GM19372 (cell line): ENCODE results near the gene CELF1.
"Not testable (repeated sequence)": the region's sequence is repeated elsewhere in the genome, so short reads cannot be mapped to it uniquely, and the experiment has no call there.

Source experiments
- ATAC-seq: cut with Tn5 transposase; IDR thresholded peaks from one replicate; pipeline ENCODE4 v1.9.1; 2021; ENCODE audit warnings: mild to moderate bottlenecking, low read depth, moderate library complexity; ENCODE audit not compliant: unreplicated experiment

CELF1 gene

DNA sequence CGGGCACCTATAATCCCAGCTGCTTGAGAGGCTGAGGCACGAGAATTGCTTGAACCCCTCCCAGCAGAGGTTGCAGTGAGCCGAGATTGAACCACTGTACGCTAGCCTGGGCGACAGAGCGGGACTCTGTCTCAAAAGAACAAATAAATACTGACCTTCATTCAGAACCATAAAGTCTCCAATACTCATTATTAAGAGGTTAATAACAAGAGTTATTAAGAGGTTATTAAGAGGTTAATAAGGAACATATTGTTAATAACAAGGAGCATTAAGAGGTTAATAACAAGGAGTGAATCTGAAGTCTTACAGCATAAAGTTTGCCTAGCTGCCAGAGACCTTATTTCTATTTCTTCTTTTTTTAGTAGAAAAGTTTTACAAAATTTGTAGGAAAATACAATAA, 7.6 kb downstream of the CELF1 start:
- no peak for ATAC-seq

DNA sequence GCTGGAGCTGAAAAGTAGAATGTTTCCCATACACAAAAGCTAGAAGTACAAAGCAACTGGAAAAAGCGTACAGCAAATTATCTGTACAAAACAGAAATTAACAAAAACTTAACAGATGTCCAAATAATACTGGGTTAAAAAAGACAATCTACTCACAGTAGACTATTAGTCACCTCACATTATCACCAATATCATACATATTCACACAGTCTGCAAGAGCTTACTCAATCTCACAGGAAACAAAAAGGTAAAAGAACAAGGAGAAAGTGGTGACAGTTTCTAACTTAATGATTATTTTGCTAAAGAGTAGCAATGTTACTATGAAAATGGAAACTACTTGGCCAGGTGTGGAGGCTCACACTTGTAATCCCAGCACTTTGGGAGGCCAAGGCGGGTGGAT, 11.9 kb downstream of the CELF1 start:
- no peak for ATAC-seq

- no peak for ATAC-seq
Observed at GRCh38 chr11:47539681-47540039, 13.3 kb downstream of the CELF1 start.

DNA sequence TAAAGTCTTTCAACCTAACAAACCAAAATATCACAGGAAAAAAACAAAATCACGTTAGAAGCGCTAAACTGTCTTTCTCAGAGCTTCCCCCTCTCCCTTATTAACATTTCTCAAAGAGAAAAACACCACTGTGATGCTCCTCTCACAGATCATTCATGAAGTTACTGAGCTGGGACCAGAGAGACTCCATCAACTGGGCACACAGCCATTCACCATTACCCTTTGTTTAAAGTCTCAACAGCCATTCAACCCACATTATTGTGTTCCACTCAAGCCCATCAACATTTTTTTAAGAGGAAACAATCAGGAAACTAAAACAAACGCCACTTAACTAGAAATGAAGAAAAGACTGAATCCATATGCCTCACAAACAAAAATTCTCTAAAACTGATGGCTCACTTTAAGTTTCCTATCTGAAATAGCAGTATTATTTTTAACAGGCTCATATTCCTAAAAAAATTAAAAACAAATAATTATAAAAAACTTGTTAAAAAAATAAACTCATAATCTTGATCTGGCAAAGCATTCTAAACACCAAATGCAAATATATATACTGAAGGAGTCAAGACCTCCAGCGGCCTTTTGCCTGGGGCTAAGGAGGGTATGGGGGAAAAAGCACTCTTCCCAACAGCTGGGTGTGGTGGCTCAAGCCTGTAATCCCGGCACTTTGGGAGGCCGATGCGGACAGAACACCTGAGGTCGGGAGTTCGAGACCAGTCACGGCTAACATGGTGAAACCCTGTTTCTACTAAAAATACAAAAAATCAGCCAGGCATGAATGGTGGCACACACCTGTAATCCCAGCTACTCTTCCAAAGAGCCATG, 14.0 kb downstream of the CELF1 start:
- no peak for ATAC-seq

GRCh38 chr11:47536915-47537314, 16.0 kb downstream of the CELF1 start:
- ATAC-seq, result no peak

- ATAC-seq, result no peak
Observed at GRCh38 chr11:47534704-47535251, 18.2 kb downstream of the CELF1 start.

DNA sequence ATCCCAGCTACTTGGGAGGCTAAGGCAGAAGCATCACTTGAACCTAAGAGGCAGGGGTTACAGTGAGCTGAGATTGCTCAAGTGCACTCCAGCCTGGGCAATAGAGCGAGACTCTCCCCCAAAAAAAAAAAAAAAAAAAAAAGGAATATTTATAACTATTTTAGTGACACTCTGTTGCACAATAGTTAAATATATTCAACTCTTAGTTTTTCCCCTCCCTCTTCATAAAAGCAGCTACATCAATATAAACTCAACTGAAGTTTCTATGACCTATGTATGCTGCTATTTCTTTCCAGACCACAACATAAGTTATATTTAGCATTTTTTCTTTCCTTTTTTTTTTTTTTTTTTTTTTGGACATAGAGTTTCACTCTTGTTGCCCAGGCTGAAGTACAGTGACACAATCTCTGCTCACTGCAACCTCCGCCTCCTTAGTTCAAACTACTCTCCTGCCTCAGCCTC, 19.2 kb downstream of the CELF1 start:
- no peak for ATAC-seq

DNA sequence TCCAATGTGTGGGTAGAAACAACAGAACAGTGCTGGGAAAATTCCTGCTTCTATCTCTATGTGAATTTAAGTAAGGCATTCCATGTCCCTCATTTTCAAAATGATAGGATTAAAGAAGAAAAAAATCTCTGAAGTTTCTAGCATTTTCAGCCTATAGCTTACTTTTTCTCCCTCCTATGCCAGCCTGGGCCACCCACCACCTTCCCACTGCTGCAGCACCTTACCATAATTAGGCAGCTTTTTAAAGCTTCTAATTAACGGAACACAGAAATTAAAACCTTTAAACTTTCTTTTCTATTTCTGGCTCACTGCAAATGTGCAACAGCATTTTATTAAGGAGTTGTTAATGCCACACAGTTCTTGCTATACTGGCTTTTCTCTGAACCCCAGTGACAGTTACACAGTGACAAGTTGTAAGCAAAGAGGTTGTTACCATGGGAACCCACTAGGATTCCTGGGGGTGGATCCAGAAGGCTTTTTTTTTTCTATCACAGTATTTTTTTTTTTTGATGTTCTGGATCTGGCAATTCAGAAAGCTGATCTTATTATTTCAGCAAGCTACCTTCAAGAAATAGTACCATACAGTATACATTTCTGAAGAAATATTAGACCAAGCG, 20.2 kb downstream of the CELF1 start:
- no peak for ATAC-seq

GRCh38 chr11:47531666-47532065, 21.3 kb downstream of the CELF1 start:
- ATAC-seq, result no peak

DNA sequence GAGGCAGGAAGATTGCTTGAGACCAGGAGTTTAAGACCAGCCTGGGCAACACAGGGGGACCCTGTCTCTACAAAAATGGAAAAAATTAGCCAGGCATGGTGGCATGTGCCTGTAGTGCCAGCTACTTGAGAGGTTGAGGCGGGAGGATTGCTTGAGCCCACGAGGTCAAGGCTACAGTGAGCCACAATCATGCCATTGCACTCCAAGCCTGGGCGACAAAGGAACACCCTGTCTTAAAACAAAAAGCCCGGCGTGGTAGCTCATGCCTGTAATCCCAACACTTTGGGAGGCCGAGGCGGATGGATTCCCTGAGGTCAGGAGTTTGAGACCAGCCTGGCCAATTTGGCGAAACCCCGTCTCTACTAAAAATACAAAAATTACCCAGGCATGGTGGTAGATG, 22.2 kb downstream of the CELF1 start:
- ATAC-seq, result not testable (repeated sequence)

DNA sequence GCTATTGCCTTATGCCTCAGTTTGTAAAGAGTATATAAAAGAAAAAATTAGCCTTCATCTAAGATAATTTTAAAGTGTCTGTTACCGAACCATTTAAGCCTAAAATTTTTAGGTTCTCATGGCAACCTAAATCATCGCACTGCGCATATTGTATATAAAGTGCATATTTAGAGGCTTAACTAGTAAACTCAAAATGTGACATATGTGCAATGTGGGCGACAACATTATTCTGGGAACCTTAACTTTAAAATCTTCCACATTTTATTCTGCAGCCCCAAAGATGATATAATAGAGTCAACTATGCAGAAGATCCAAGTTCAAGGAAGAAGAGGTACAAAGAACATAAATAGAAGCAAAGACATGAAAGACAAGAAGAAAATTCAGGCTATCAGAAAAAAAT, 23.0 kb downstream of the CELF1 start:
- ATAC-seq, result no peak

DNA sequence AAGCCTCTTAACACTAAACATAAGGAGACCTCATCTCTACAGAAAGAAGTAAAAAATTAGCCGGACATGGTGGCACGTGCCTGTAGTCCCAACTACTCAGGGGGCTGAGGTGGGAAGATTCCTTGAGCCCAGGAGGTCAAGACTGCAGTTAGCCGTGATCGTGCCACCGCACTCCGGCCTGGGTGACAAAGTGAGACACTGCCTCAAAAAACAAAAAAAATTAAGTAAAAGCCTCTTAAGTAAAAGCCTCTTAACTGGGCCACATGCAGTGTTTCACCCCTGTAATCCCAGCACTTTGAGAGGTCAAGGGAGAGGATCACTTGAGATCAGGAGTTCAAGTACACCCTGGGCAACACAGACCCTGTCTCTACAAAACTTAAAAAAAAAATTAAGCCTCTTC, 25.7 kb downstream of the CELF1 start:
- no peak for ATAC-seq

DNA sequence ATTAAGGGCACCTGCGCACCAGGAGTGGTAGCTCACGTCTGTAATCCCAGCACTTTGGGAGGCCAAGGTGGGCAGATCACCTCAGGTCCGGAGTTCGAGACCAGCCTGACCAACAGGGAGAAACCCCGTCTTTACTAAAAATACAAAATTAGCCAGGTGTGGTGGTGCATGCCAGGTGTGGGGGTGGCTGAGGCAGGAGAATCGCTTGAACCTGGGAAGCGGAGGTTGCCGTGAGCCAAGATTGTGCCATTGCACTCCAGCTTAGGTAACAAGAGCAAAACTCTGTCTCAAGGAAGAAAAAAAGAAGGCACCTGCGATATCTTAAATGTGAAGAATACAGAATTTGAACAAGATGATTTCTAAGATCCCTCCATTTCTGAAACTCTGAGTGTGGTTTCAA, 26.9 kb downstream of the CELF1 start:
- not testable (repeated sequence) for ATAC-seq

- no peak for ATAC-seq
Observed at GRCh38 chr11:47524291-47524874, 28.5 kb downstream of the CELF1 start.

DNA sequence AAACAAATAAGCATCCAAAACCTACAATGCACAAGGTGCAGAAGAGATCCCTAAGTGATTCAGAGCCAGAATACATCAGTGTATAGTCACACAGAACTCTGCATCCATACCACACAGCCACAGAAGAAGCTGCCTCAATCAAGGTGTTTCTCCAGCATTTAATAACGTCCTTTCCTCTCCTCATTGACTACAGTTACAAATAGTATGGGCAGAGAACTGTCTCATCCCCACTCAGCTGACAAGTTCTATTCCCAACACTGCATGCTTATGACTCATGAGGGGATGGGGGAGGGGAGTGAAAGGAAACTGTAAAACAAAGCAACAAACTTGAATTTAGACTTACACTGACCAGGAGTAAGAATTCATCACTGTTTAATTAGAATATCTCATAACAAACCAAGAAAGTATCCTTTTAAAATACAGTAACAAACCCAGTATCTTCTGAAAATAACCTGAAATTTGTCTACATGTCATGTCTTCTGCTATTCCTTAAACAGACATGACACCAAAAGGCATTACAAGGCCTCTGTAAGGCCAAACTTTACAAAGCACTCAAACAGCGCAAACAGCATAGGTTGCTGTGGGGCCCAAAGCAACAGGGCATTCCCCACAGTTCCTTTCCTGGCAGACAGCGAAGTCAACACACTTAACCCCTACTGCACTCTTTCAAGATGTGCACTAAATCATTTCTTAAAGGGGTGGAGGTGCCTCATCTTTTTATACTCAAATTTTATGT, 29.3 kb downstream of the CELF1 start:
- no peak for ATAC-seq

GRCh38 chr11:47518212-47518964, 34.5 kb downstream of the CELF1 start:
- ATAC-seq, result no peak

DNA sequence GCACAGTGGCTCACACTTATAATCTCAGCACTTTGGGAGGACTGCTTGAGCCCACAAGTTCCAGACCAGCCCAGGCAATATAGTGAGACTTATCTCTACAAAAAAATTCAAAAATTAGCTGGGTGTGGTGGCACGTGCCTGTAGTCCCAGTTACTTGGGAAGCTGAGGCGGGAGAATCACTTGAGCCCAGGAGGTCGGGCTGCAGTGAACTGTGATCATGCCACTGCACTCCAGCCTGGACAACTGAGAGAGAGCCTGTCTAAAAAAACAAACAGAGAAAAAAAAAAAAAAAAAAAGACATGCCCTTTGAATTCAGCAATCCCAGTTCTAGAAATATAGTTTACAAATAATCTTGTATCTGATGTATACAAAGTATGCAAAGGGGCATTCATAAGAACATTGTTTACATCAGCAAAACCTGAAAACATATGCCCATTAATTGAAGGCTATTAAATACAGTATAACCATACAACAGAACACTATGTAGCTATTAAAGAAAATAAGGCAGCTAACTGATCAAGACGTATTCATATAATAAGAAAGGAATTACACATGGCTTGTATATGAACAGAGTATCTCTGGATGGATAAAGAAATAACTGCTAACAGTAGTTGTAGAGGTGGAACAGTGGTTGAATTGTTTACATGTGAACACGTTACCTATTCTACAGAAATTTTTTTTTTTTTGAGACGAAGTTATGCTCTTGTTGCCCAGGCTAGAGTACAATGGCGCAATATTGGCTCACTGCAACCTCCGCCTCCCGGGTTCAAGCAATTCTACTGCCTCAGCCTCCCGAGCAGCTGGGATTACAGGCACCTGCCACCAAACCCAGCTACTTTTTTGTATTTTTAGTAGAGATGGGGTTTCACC, 35.7 kb downstream of the CELF1 start:
- ATAC-seq, result no peak

GRCh38 chr11:47516155-47516554, 36.8 kb downstream of the CELF1 start:
- no peak for ATAC-seq
